GM12891 (cell line): ENCODE measurements around the gene FAM216A.

Experiments used
- PAX5 ChIP-seq: IDR thresholded peaks from 2 replicates; pipeline ENCODE4 v1.6.1; 2011; ENCODE audit warnings: low read length, moderate library complexity, mild to moderate bottlenecking; ENCODE audit not compliant: insufficient read depth, severe bottlenecking
- POLR2A ChIP-seq: IDR thresholded peaks from 2 replicates; pipeline ENCODE4 v1.6.1; 2011; ENCODE audit warnings: low read depth, low read length, control low read depth
- POLR2AphosphoS5 ChIP-seq: IDR thresholded peaks from 2 replicates; pipeline ENCODE4 v1.6.1; 2011; ENCODE audit warnings: low read depth, low read length, control low read depth
- TAF1 ChIP-seq: IDR thresholded peaks from 2 replicates; pipeline ENCODE4 v1.6.1; 2011; ENCODE audit warnings: low read depth, low read length, control low read depth

- TF ChIP-seq POLR2A (no peak), TAF1 (no peak), POLR2AphosphoS5 (no peak), PAX5 (no peak)
These were observed 36.7 kb downstream of the FAM216A start for GRCh38 chr12:110505332-110505731.
